ENCODE data around the gene SLC50A1.

The SLC50A1 gene

GRCh38 chr1:155121249-155121648 is 14.4 kb upstream of the SLC50A1 start:
- peaks cover 14% of the 10 kb centered on the region for H3K27me3 ChIP-seq (ENCODE audit: insufficient read depth, poor library complexity, severe bottlenecking)
- no peak overlapping the region for H3K27ac ChIP-seq (replicated peaks)
- no peak for DNase-seq (ENCODE audit: low read depth in 1 of 2, low spot score in 1 of 2)
- TF ChIP-seq POLR2AphosphoS5 (IDR thresholded peaks at IDR 0.05; ENCODE audit: low read depth) (no peak), GABPA (IDR thresholded peaks at IDR 0.05; ENCODE audit: low read depth) (no peak), SPI1 (IDR thresholded peaks at IDR 0.05; ENCODE audit: borderline replicate concordance, low read depth) (no peak), CTCF (IDR thresholded peaks at IDR 0.05; ENCODE audit: insufficient read depth, low read length) (no peak), REST (IDR thresholded peaks at IDR 0.05; ENCODE audit: insufficient replicate concordance, low read depth) (no peak)
- H3K4me3 ChIP-seq (replicated peaks; ENCODE audit: insufficient read depth, low read length) = no peak overlapping the region

- no peak overlapping the region for H3K4me3 ChIP-seq (replicated peaks; ENCODE audit: insufficient read depth, low read length)
- no peak overlapping the region for H3K27ac ChIP-seq (replicated peaks)
- no peak for TF ChIP-seq SPI1 (IDR thresholded peaks at IDR 0.05; ENCODE audit: borderline replicate concordance, low read depth)
- no peak for TF ChIP-seq POLR2AphosphoS5 (IDR thresholded peaks at IDR 0.05; ENCODE audit: low read depth)
- no peak for TF ChIP-seq REST (IDR thresholded peaks at IDR 0.05; ENCODE audit: insufficient replicate concordance, low read depth)
- no peak for TF ChIP-seq CTCF (IDR thresholded peaks at IDR 0.05; ENCODE audit: insufficient read depth, low read length)
- no peak for TF ChIP-seq GABPA (IDR thresholded peaks at IDR 0.05; ENCODE audit: low read depth)
- no peak for DNase-seq (ENCODE audit: low read depth in 1 of 2, low spot score in 1 of 2)
- peaks cover 25% of the 10 kb centered on the region for H3K27me3 ChIP-seq (ENCODE audit: insufficient read depth, poor library complexity, severe bottlenecking)
These were observed 13.3 kb upstream of the SLC50A1 start for GRCh38 chr1:155122308-155122707.

- Histone ChIP-seq H3K27ac (replicated peaks) (no peak overlapping the region), H3K4me3 (replicated peaks; ENCODE audit: insufficient read depth, low read length) (no peak overlapping the region), H3K27me3 (ENCODE audit: insufficient read depth, poor library complexity, severe bottlenecking) (peaks cover 35% of the 10 kb centered on the region)
- TF ChIP-seq CTCF (IDR thresholded peaks at IDR 0.05; ENCODE audit: insufficient read depth, low read length) = no peak
- no peak for TF ChIP-seq GABPA (IDR thresholded peaks at IDR 0.05; ENCODE audit: low read depth)
- no peak for TF ChIP-seq REST (IDR thresholded peaks at IDR 0.05; ENCODE audit: insufficient replicate concordance, low read depth)
- TF ChIP-seq SPI1 (IDR thresholded peaks at IDR 0.05; ENCODE audit: borderline replicate concordance, low read depth) = no peak
- TF ChIP-seq POLR2AphosphoS5 (IDR thresholded peaks at IDR 0.05; ENCODE audit: low read depth) = no peak
- no peak for DNase-seq (ENCODE audit: low read depth in 1 of 2, low spot score in 1 of 2)
These were observed 11.9 kb upstream of the SLC50A1 start for GRCh38 chr1:155123801-155124200.

Data from HL-60 (cell line).